SK-MEL-5 (cell line): ENCODE measurements around the gene PDE10A. TPM values are rescaled to one million over a fixed set of nuclear protein-coding genes. Genes with fewer than 3 reads are reported as not detected.
"Not testable (repeated sequence)": the region's sequence is repeated elsewhere in the genome, so short reads cannot be mapped to it uniquely, and the experiment has no call there.

Experiments
- DNase-seq: peaks from one replicate; pipeline ENCODE4 v3.0.0-alpha.2; 2016; ENCODE audit warnings: low read depth, low spot score
- in situ Hi-C: cut with HindIII; loops from 2 replicates; pipeline ENCODE4 v1.10.0; 2016; ENCODE audit warnings: low sequenced_read_pairs, high pct_unique_total_duplicates, low pct_unique_long_range_greater_than_20kb
- total RNA-seq: library from RNA; depleted of rRNA; stranded (reverse); fragments of >200 nt; shearing (Covaris generic); gene quantifications from 2 replicates; pipeline ENCODE4 v1.2.3, GENCODE V29; 2014

PDE10A gene
- total RNA-seq, 1 experiment from 2014 or later, result 161 TPM

DNA sequence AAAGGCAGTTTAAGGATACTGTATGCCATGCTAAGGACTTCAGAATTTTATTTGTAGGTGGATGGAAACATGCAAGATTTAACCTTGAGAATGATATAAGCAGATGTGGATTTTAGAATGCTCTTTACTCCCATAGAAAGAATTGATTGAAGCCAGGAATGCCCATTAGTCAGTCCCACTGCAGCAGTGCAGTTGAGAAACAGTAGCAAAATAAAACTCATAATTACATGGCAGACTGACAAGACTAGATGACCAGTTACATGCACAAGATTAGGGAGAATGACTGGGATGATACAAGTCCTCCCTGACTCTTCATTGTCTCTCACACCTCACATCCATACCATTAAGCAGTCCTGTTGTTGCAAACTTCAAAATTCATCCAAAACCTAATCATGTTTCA, 83.9 kb downstream of the PDE10A start:
- no peak for DNase-seq
- in situ Hi-C loops, result no loop called here

DNA sequence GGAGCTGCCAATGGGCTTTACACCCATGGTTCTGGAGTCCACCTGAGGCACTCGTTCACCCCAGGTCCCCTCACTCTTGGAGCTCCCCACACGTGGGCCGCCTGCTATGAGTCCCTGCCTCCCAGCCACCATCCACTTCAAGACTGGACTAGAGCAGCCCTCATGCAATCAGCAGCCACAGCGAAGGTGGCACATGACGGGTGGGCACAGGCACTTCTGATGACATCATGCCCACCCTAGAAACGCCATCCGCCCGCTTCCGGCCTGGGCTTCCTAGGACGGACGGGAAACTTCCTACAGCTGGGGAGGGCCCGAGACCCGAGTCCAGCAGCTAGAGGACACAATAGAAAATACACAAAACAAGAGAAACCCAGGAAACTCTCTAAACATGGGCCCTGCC, 85.5 kb downstream of the PDE10A start:
- in situ Hi-C loops, result no loop called here
- no peak for DNase-seq

DNA sequence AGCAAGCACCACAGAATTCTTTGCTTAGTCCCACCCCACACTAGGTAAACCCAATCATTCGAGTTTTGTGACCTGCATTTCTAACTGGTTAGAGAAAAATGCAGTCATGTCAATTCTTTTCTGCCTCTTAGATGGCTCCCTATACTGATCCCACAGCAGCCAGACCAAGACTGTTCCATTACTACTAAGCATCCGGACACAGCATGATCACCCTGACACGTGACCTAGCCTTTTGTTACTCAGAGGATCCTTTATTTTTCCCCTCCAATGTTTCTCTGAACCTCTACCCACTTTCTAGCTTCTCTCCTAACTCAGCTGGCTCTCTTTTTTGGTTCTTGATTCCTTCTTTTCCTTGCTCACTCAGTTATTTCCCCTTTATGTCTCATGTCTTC, 87.9 kb downstream of the PDE10A start:
- peak; percentile 5 for DNase-seq
- in situ Hi-C loops, result no loop called here

- no peak for DNase-seq
- in situ Hi-C loops, result no loop called here
Measured at GRCh38 chr6:165574220-165575157, 88.6 kb downstream of the PDE10A start.

GRCh38 chr6:165573671-165574070, 89.4 kb downstream of the PDE10A start:
- in situ Hi-C loops, result no loop called here
- peak; percentile 68 for DNase-seq

- in situ Hi-C loops, result no loop called here
- no peak for DNase-seq
Measured at GRCh38 chr6:165571721-165572132, 91.3 kb downstream of the PDE10A start.

- in situ Hi-C loops, result no loop called here
- DNase-seq, result no peak
Measured at GRCh38 chr6:165571068-165571682, 91.9 kb downstream of the PDE10A start.

GRCh38 chr6:165568326-165568725, 94.7 kb downstream of the PDE10A start:
- in situ Hi-C loops, result no loop called here
- DNase-seq, result peak; percentile 47

DNA sequence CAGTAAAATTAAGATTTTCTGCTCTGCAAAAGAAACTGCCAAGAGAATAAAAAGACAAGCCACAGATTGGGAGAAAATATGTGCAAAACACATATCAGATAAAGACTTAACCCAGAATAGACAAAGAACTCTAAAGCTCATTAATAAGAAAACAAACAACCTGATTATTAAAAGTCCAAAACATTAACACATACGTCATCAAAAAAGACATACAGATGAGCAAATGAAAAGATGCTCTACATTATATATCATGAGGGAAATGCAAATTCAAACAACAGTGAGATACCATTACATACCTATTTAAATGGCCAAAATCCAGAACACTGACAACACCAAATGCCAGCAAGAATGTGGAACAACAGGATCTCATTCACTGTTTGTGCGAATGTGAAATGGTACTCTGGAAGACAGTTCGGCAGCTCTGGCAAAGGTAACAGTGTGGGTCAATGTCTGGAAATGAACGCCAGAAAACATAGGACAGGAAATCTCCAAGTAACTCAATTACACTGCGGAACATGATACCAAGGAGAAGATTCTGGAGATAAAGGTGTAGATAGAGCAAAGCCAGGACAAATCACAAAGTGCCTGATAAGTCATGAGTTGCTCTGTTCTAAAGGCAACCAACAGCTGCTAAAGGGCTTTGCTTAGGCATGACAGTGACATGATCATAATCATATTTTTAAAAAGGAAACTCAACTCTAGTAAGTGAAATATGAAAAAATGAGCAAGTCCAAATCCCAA, 96.8 kb downstream of the PDE10A start:
- in situ Hi-C loops, result no loop called here
- DNase-seq, result no peak

DNA sequence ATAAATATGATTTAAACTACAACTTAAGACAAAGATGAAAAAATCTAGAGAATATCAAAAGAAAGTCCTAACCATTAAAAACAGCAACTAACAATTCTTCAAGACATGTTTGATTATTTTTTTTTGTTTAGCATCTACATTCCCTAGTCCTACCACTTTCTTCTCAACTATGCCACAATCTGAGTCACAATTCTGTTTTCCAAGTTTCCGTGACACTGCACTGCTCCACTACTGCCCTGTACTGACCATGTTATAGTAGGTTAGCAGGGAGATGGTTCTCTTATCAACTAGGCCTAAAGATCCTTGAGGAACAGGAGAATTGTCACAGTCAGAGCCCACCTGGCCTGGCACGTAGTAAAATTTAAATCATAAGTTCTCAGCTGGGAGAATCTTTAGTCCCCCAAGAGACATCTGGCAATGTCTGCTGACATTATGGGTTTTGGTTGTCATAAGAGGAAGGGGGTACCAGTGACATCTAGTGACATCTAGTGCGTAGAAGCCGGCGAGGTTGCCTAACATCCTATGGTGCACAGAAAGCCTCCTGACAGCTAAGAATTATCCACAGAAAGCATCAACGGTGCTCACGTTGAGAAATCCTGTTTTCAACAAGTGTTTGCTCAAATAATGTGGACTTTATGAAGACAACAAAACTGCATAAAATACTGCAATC, 100.5 kb downstream of the PDE10A start:
- DNase-seq, result no peak
- in situ Hi-C loops, result no loop called here

- in situ Hi-C loops, result no loop called here
- no peak for DNase-seq
Measured at GRCh38 chr6:165559632-165560031, 103.4 kb downstream of the PDE10A start.

- in situ Hi-C loops, DNase-seq: not testable (repeated sequence)
Measured at GRCh38 chr6:165558097-165558496, 104.9 kb downstream of the PDE10A start.

DNA sequence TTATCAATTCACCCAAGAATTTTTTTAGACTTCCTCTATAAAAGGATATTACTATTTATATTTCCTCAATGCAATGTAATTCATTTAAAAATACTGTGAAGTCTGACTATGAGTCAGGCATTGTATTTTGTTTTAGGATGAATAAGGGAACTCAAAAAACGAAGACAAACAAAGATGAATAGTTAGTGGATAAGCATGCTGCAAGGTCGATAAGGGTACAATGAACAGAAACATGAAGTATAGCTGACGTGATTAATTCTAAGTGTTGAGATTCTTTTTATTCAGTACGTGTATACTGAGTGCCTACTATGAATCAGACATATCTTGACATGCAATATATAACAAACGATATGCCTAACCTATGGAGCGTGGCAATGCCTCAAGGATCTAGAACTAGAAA, 105.4 kb downstream of the PDE10A start:
- in situ Hi-C loops, result no loop called here
- no peak for DNase-seq

- DNase-seq, result no peak
- in situ Hi-C loops, result no loop called here
Measured at GRCh38 chr6:165556116-165556843, 106.8 kb downstream of the PDE10A start.

GRCh38 chr6:165554644-165555043, 108.4 kb downstream of the PDE10A start:
- in situ Hi-C loops, DNase-seq: not testable (repeated sequence)

DNA sequence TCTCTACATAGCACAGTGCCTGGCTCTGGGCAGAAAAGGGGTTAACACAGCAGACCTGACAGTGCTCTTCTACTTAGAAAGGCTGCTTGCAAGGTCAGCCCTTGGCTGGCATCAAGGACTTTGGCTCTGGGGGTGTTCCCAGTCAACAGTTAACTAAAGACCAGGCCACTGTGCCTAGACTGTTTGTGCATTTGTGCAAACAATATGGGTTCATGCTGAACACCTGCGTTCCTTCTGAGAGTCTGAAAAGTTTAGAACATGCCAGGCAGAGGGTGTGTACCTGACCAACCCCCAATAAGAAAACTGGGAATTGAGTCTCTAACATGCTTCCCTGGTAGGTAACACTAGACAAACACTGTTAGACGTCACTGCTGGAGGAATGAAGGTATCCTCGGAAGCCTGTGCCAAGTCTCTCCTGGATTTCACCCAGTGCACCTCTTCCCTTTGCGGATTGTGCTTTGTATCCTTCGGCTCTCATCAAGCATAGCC, 110.7 kb downstream of the PDE10A start:
- no peak for DNase-seq
- in situ Hi-C loops, result no loop called here

DNA sequence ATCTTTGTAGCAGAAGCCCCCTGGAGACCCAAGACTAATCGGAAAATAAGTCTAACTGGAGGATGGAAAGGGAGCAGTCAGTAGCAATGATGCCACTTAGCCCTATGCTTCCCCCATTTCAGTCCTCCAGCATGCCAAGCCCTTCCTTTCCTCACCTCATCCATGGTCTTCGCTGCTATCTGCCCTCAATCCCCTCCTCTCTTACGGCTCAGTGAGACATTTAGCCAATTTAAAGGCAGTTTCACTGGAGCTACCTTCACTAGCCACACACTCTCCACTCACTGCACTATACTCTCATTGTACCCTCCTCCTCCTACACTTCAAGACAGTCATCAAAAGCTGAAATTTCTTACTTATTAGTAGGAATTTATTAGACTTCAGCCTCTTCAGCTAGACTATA, 111.2 kb downstream of the PDE10A start:
- in situ Hi-C loops, result no loop called here
- DNase-seq, result no peak
